ENCODE measurements around the gene ADAMTS3.
"Not testable (repeated sequence)": the region's sequence is repeated elsewhere in the genome, so short reads cannot be mapped to it uniquely, and the experiment has no call there.

ADAMTS3 gene

DNA sequence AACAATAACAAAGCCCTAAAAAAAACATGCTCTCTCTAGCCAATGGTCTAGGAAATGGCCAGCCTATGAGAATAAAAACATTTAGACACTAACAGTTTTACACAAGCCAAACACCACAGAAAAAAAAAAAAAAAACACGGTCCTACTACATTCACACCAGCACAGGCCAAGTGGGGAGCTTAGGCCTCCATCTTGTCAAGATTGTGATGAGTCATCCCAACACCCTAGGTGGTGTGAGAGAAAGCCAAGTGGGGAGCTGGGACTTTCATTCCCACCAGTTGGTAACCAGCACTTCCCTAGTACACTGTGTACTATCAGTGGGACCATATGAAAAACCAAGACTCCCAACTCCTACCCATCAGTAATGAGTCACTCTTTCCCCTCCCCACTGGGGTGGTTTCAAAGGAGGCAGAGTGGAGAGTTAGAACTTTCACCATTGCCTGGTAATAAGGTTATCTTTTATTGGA, 95.6 kb downstream of the ADAMTS3 start:
- no peak for DNase-seq (ENCODE audit: low read depth in 2 of 2)

- DNase-seq (ENCODE audit: low read depth in 2 of 2) = no peak
Measured at GRCh38 chr4:72471816-72472215, 97.2 kb downstream of the ADAMTS3 start.

DNA sequence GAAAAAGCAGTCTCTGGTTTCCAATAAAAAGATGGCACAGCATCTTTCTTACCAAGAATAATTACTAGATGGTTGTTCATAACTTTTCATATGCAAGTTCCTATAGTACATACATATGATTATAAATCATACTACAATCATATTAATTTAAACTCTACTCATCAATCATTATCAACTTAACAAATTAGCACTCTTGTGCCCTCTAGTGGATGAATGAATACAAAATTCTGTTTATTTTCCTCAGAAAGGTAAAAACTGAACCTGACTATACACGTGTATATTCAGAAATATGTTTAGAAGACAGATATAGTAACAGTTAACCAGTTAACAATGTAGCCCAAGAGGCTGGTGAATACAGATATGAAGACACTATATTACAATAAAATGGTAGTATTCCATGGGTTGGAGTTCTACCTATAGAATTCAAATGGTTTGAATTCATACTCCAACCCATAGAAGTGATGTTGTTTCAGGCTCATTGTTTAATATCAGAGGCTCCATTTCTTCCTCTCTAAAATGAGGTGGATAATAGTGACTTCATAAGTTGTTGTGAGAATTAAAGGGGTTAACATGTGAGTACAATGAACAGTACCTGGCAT, 100.0 kb downstream of the ADAMTS3 start:
- no peak for DNase-seq (ENCODE audit: low read depth in 2 of 2)

GRCh38 chr4:72467633-72468032, 101.4 kb downstream of the ADAMTS3 start:
- no peak for DNase-seq (ENCODE audit: low read depth in 2 of 2)

DNA sequence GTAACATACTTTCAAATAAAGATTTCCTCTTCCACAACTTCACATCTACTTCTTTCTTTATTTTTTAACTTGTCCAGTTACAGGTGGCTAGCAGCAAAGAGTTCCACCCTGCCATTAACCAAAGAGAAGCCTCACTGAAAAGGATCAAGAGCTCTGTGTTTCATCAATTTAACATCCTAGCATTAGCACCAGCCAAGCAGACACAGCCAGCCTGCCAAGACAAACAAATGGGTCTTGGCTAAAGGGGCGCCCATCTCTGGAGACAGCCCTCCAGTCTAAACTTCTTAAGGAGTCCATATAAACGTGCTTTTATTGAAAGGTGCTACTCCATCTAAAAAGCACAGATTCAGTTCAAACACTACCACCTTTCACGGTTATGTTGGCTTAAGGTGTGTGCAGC, 105.3 kb downstream of the ADAMTS3 start:
- no peak for DNase-seq (ENCODE audit: low read depth in 2 of 2)

DNA sequence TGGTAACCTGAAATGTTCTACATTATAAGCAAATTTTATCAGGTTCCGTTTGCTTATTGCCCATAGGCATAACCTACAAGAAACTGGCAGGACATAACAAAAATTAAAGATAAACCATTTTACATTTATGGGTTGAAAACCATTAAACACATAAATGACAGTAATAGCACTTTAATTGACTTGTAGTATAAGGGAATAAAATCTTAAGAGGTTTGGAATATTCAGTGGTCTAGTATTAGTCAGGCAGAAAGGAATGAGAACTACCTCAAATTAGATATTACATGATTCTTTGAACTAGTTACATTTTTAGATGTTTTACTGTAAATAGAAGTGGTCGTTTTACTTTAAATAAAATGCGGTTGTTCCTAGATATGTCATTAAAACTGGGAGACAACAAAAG, 111.9 kb downstream of the ADAMTS3 start:
- DNase-seq (ENCODE audit: low read depth in 2 of 2) = no peak

- DNase-seq (ENCODE audit: low read depth in 2 of 2) = no peak
Measured at GRCh38 chr4:72451349-72451748, 117.7 kb downstream of the ADAMTS3 start.

GRCh38 chr4:72449705-72450104, 119.3 kb downstream of the ADAMTS3 start:
- DNase-seq (ENCODE audit: low read depth in 2 of 2) = no peak

DNA sequence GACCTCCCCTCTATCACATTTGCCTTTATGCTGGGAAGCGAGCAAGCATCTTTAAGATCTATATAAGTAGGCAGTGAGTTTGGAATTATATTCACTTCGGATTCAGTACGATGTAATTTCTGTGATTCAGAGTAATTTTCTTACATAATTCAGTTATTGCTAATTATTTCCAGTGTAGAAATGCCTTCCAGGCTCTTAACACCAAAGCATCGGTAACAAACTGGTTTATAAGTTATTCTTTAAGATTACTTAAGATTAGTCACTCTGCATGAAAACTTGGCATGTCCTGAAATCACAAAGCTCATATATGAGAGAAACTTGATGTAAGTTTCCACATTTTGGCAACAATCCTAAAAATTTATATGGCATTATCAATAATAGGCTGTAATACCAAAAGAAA, 120.8 kb downstream of the ADAMTS3 start:
- no peak for DNase-seq (ENCODE audit: low read depth in 2 of 2)

DNA sequence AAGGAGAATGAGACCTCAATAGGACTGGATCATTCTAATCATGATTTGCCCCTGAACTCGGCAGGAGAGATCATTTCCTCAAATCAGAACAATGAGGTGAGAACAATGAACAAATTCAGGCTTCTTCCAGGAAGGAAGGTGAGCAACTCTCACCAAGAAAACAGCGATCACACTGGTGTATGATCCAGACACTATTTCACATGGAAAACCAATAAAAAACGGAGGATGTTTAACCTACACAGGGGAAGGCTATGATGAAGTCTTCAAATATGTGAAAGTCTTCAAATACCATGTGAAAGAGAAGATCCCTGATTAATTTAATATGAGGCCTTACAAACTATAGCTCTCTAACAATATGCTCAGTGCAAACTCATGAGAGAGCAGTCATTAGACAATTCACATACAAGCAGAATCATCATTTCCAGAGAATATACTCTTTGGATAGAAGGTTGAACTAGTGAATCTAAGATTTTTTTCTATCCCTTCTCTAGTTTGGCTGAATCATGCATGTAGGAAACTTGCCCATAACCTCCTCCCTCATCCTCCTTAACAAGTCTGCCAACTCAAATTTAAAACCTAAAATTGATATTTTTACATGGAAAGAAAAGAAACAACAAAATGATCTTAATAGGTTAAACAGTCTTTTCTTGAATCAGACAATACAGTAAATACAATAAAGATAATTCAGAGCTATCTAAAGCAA, 122.5 kb downstream of the ADAMTS3 start:
- no peak for DNase-seq (ENCODE audit: low read depth in 2 of 2)

- no peak for DNase-seq (ENCODE audit: low read depth in 2 of 2)
Measured at GRCh38 chr4:72444092-72444491, 124.9 kb downstream of the ADAMTS3 start.

- DNase-seq (ENCODE audit: low read depth in 2 of 2) = no peak
Measured at GRCh38 chr4:72442715-72443114, 126.3 kb downstream of the ADAMTS3 start.

GRCh38 chr4:72442147-72442546, 126.9 kb downstream of the ADAMTS3 start:
- DNase-seq (ENCODE audit: low read depth in 2 of 2) = no peak

DNA sequence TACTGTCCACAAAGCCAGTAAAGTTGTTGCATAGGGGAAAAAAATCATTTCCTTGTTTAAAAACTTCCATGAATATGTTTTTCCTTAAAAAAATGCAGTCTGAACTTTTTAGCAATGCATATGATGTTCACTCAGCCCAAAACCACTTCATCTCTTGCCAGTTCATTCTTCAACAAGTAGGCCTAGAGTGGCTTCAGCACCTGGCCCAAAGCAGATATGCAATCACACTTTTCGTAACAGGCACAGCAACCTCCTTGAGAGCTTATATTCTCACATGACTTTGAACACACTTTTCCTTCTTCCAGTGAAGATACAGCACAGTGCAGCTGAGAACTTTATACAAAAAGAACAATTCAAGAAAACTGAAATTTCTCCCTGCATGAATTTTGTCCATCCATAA, 128.6 kb downstream of the ADAMTS3 start:
- DNase-seq (ENCODE audit: low read depth in 2 of 2) = no peak

DNA sequence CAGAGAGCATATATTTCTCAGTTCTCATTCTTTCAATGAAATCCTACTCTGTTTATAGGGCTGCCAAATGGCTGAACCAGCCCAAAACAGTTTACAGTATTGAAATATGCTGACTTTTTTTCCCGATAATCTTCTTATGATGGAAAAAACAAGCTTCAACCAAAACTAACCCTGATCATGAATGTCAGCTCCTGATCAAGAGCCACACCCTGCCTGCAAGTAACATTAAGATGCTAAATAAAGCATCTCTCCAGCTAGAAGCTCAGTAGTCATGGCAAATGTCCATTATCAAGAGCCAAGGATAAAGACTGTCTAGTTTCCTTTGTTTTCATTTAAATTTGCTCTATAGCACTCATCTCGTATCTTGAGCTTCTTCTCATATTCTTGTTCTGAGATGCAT, 136.0 kb downstream of the ADAMTS3 start:
- DNase-seq (ENCODE audit: low read depth in 2 of 2) = no peak

- DNase-seq (ENCODE audit: low read depth in 2 of 2) = no peak
Measured at GRCh38 chr4:72432282-72432681, 136.7 kb downstream of the ADAMTS3 start.

- no peak for DNase-seq (ENCODE audit: low read depth in 2 of 2)
Measured at GRCh38 chr4:72430988-72431387, 138.0 kb downstream of the ADAMTS3 start.

- DNase-seq (ENCODE audit: low read depth in 2 of 2) = no peak
Measured at GRCh38 chr4:72430050-72430449, 139.0 kb downstream of the ADAMTS3 start.

DNA sequence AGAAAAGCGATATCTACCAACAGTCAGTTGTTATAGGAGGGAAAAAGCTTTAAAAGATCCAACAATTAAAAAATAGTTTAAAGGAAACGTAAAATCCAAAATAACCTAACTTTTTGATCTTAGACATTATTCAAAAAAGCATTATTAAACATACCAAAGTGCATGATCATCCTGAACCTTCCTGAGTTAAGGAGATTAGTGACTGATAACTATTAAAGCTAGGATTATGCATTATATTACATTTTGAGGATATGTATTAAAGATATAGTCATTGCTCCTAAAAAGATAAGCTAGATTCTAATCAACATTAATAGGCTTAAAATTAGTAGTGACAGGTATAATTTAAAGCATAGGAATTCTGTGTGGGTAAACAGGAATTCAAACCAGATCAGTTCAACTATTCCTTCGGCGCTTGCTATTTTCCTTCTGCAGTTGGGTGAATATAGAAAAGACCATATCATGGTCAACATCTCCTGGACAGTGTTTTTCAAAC, 139.6 kb downstream of the ADAMTS3 start:
- DNase-seq (ENCODE audit: low read depth in 2 of 2) = no peak

DNA sequence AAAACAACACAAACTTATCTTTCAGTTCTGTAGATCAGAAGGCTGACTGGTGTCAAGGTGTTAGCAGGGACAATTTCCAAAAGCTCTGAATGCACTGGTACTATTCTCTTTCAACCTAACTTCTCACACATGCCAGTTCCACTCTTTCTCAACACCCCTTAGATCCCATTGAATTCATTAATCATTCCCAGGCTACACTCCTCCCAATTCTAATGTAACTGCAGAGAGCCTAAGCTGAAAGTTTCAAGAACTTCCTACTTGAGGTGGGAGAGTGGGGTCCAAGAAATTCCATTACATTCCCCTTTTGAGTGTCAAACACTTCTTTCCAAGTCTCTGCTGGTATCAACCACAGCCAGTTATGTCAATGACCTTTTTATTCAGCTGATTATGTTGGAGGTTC, 142.0 kb downstream of the ADAMTS3 start:
- DNase-seq (ENCODE audit: low read depth in 2 of 2) = no peak

DNA sequence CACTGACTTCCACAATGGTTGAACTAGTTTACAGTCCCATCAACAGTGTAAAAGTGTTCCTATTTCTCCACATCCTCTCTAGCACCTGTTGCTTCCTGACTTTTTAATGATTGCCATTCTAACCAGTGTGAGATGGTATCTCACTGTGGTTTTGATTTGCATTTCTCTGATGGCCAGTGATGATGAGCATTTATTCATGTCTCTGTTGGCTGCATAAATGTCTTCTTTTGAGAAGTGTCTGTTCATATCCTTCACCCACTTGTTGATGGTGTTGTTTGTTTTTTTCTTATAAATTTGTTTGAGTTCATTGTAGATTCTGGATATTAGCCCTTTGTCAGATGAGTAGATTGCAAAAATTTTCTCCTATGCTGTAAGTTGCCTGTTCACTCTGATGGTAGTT, 143.1 kb downstream of the ADAMTS3 start:
- DNase-seq (ENCODE audit: low read depth in 2 of 2) = not testable (repeated sequence)

GRCh38 chr4:72424006-72424405, 145.0 kb downstream of the ADAMTS3 start:
- DNase-seq (ENCODE audit: low read depth in 2 of 2) = no peak

DNA sequence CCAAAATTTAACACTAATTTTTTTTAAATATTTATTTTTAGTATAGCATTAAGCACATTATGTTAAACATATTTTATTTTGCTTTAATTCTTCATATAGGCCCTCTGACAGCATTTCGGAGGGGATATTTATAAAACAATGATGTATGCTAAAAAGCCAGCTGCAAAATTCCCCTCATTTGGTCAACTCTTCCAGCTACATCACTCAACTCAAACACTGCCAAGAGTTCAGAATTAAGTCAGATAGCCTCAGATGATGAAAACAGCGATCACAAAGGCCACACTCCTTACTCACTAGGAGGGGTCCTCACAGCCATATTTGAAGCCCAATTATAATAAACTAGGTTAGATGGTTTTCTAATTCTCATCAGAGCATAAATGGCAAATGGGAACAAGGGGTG, 146.6 kb downstream of the ADAMTS3 start:
- no peak for DNase-seq (ENCODE audit: low read depth in 2 of 2)

- DNase-seq (ENCODE audit: low read depth in 2 of 2) = no peak
Measured at GRCh38 chr4:72418458-72418857, 150.6 kb downstream of the ADAMTS3 start.
